Hepatocyte (in vitro differentiated cells): Measurements from ENCODE around the gene RPRD2. TPM values are rescaled to one million over a fixed set of nuclear protein-coding genes. Genes with fewer than 3 reads are reported as not detected.

Experiments
- DNase-seq: peaks from one replicate; pipeline ENCODE4 v3.0.0-alpha.2; 2016; ENCODE audit warnings: low spot score
- H2AFZ ChIP-seq: fragments of 200-600 bp; sonication (generic); 2 replicates; pipeline ENCODE4 v1.6.0; 2016; ENCODE audit warnings: antibody characterized with exemption, mild to moderate bottlenecking
- H3K27ac ChIP-seq: fragments of 200-600 bp; sonication (generic); 2 replicates; pipeline ENCODE4 v1.5.1; 2016; ENCODE audit warnings: mild to moderate bottlenecking
- H3K27me3 ChIP-seq: fragments of 200-600 bp; sonication (generic); 2 replicates; pipeline ENCODE4 v1.6.1; 2016
- H3K36me3 ChIP-seq: fragments of 200-600 bp; sonication (generic); replicated peaks from 2 replicates; pipeline ENCODE4 v1.5.1; 2016; ENCODE audit warnings: low read depth; ENCODE audit not compliant: insufficient read depth
- H3K4me1 ChIP-seq: fragments of 200-600 bp; sonication (generic); 2 replicates; pipeline ENCODE4 v1.5.1; 2016; ENCODE audit warnings: mild to moderate bottlenecking, moderate library complexity; ENCODE audit not compliant: insufficient read depth
- H3K4me2 ChIP-seq: fragments of 200-600 bp; sonication (generic); 2 replicates; pipeline ENCODE4 v1.6.0; 2016
- H3K4me3 ChIP-seq: fragments of 200-600 bp; sonication (generic); 2 replicates; pipeline ENCODE4 v1.5.1; 2016; ENCODE audit warnings: mild to moderate bottlenecking
- H3K79me2 ChIP-seq: fragments of 200-600 bp; sonication (generic); 2 replicates; pipeline ENCODE4 v1.6.0; 2017; ENCODE audit warnings: mild to moderate bottlenecking
- H3K9me2 ChIP-seq: fragments of 200-600 bp; sonication (generic); replicated peaks from 2 replicates; pipeline ENCODE4 v1.6.0; 2017; ENCODE audit warnings: mild to moderate bottlenecking; ENCODE audit not compliant: insufficient read depth
- H3K9me3 ChIP-seq: fragments of 200-600 bp; sonication (generic); 2 replicates; pipeline ENCODE4 v1.5.1; 2016; ENCODE audit warnings: low read depth, mild to moderate bottlenecking
- H4K20me1 ChIP-seq: fragments of 200-600 bp; sonication (generic); 2 replicates; pipeline ENCODE4 v1.6.0; 2016; ENCODE audit warnings: mild to moderate bottlenecking; ENCODE audit not compliant: insufficient read depth, poor library complexity, severe bottlenecking
- EZH2 ChIP-seq: fragments of 200-600 bp; sonication (generic); IDR thresholded peaks from 2 replicates; pipeline ENCODE4 v1.6.1; 2016; ENCODE audit warnings: antibody characterized with exemption, mild to moderate bottlenecking, borderline replicate concordance
- EZH2phosphoT487 ChIP-seq: fragments of 200-600 bp; sonication (generic); IDR thresholded peaks from one replicate; pipeline ENCODE4 v1.6.1; 2018; ENCODE audit warnings: antibody characterized with exemption, mild to moderate bottlenecking, low read depth, moderate library complexity; ENCODE audit not compliant: unreplicated experiment, severe bottlenecking
- whole genome bisulfite sequencing: methylation state at CpG from one replicate; pipeline ENCODE4 v1.1.6; 2016; ENCODE audit warnings: low lambda C conversion rate; ENCODE audit errors: missing lambda C conversion rate; 5-methylcytosine and 5-hydroxymethylcytosine counted together
- polyA plus RNA-seq: library from polyadenylated mRNA; unstranded; fragments of >200 nt; fragmentation: Nextera tagmentation; extraction: Ambion mirVana; gene quantifications from 2 replicates; pipeline ENCODE4 v1.2.1, GENCODE V29; 2016
- total RNA-seq: library from RNA; depleted of rRNA; stranded (reverse); fragments of >200 nt; gene quantifications from 2 replicates; pipeline ENCODE4 v1.2.3, GENCODE V29; 2014
- TF ChIP-seq, protein P1 (sequence below): fragments of 200-600 bp; sonication (generic); IDR thresholded peaks from 2 replicates; pipeline ENCODE4 v1.5.1; 2016; ENCODE audit warnings: antibody characterized with exemption, mild to moderate bottlenecking; ENCODE audit not compliant: poor library complexity

Gene RPRD2
- total and polyA plus RNA-seq, 2 experiments from 2014 or later = 16.5 to 18.8 TPM

DNA sequence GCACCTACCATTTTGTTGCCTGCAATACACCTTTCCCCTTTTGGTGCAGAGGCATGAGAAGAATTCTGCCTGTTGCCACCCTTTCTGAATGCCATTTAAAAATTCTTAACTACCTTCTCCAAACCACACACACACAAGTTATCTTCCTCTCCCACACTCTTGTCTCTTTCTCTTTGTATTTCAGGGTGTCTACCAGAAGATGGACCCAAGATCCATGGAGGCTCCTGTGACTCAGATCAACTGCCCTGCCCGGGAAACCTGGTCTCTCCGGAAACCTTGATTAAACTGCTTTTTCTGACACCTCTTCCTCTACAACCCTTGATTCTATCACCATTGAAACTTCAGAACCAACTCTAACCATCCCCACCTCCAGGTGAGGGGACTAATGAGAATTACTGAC, 120.9 kb downstream of the RPRD2 start:
- 59% methylated on average over 2 of the region's 2 CpGs for WGBS
- Histone ChIP-seq H2AFZ (no peak overlapping the region), H3K27ac (no peak overlapping the region), H3K79me2 (peaks cover 9% of the 10 kb centered on the region), H3K9me3 (no peaks in the 10 kb centered on the region), H4K20me1 (no peaks in the 10 kb centered on the region), H3K4me3 (no peak overlapping the region), H3K9me2 (no peaks in the 10 kb centered on the region), H3K4me1 (peaks cover 4% of the 10 kb centered on the region), H3K4me2 (no peak overlapping the region), H3K36me3 (no peaks in the 10 kb centered on the region), H3K27me3 (no peaks in the 10 kb centered on the region)
- no peak for DNase-seq
- TF ChIP-seq, protein P1, sequence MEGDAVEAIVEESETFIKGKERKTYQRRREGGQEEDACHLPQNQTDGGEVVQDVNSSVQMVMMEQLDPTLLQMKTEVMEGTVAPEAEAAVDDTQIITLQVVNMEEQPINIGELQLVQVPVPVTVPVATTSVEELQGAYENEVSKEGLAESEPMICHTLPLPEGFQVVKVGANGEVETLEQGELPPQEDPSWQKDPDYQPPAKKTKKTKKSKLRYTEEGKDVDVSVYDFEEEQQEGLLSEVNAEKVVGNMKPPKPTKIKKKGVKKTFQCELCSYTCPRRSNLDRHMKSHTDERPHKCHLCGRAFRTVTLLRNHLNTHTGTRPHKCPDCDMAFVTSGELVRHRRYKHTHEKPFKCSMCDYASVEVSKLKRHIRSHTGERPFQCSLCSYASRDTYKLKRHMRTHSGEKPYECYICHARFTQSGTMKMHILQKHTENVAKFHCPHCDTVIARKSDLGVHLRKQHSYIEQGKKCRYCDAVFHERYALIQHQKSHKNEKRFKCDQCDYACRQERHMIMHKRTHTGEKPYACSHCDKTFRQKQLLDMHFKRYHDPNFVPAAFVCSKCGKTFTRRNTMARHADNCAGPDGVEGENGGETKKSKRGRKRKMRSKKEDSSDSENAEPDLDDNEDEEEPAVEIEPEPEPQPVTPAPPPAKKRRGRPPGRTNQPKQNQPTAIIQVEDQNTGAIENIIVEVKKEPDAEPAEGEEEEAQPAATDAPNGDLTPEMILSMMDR = no peak
- no peak for TF ChIP-seq EZH2phosphoT487
- TF ChIP-seq EZH2 = no peak

DNA sequence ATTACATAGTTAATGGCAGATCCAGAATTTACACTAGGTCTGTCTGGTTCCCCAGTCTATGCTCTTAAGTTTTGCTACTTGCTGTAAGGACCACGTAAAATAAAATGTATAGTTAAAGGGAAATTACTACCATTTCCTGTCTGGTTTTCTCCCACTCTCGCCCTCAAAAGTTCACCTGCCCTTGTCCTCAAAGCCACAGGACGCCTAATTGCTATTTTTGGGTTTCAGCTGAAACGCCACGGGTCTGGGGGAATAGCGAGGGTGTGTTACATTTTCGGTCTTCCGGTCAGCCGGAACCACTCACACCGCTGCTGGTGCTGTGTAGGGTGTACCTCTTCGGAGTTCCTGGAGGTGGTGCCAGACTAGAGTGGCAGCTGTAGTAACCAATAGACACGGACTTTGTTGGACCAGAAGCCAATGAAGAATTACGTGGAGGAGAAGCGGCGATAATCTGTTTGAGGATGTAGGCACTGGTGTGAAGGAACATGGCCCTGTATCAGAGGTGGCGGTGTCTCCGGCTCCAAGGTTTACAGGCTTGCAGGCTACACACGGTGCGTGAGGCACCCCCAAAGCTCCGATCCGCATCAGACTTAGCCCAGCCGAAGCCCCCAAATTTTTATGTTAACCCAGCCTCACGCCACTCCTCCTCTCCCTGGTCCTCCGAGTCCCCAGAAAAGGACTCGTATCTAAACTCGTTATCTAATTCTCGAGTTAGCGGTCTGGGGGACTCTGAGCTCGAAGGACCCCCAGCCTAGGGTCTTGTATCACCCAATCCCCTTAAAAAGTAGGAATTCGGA, 123.2 kb downstream of the RPRD2 start, which contains the start of gene TARS2:
TARS2 (plus strand) TSS at position 454 of the 797 bp plus-strand sequence; CDS start at position 486, 32 bp downstream.
- Histone ChIP-seq H4K20me1 (no peaks in the 10 kb centered on the region), H3K27ac (peak within 1 kb of the TSS; percentile 39), H3K27me3 (no peaks in the 10 kb centered on the region), H3K9me2 (no peaks in the 10 kb centered on the region), H3K9me3 (no peaks in the 10 kb centered on the region), H3K79me2 (peaks cover 9% of the 10 kb centered on the region), H2AFZ (peak within 1 kb of the TSS; percentile 65), H3K4me2 (peak within 1 kb of the TSS; percentile 83), H3K4me1 (peaks cover 4% of the 10 kb centered on the region), H3K4me3 (peak within 1 kb of the TSS; percentile 38), H3K36me3 (no peaks in the 10 kb centered on the region)
- peak; percentile 96 for DNase-seq
- WGBS = under 1% methylated on average over 30 of the region's 30 CpGs
- TF ChIP-seq, protein P1 = no peak
- TF ChIP-seq EZH2phosphoT487 = no peak

DNA sequence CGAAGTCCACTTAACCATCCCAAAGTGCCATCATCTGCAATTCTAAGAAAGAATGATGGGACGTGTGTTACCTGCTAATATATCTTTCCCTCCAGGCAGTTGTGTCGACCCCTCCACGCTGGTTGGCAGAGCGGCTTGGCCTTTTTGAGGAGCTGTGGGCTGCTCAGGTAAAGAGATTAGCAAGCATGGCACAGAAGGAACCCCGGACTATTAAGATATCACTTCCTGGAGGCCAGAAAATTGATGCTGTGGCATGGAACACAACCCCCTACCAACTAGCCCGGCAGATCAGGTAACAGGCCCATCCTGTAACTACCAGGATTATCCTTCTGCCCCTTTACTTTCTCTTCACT, 123.8 kb downstream of the RPRD2 start:
- TF ChIP-seq, protein P1 = no peak
- TF ChIP-seq EZH2phosphoT487 (no peak), EZH2 (no peak)
- H3K36me3 ChIP-seq = no peaks in the 10 kb centered on the region
- H3K4me2 ChIP-seq = peak overlapping the region; percentile 83
- peak overlapping the region; percentile 61 for H2AFZ ChIP-seq
- 9% methylated on average over 7 of the region's 7 CpGs for WGBS
- H3K27me3 ChIP-seq = no peaks in the 10 kb centered on the region
- H3K9me3 ChIP-seq = no peaks in the 10 kb centered on the region
- no peaks in the 10 kb centered on the region for H3K9me2 ChIP-seq
- peak overlapping the region; percentile 27 for H3K27ac ChIP-seq
- no peak for DNase-seq
- H4K20me1 ChIP-seq = no peaks in the 10 kb centered on the region
- peak overlapping the region; percentile 38 for H3K4me3 ChIP-seq
- H3K4me1 ChIP-seq = peaks cover 4% of the 10 kb centered on the region
- H3K79me2 ChIP-seq = peaks cover 9% of the 10 kb centered on the region
